Measurements from ENCODE around the gene NECAB2.
"Not testable (repeated sequence)": the region's sequence is repeated elsewhere in the genome, so short reads cannot be mapped to it uniquely, and the experiment has no call there.

The NECAB2 gene

GRCh38 chr16:83936581-83937165 lies 31.4 kb upstream of the NECAB2 start:
- DNase-seq (ENCODE audit: low spot score): no peak

GRCh38 chr16:83937267-83937666 lies 30.8 kb upstream of the NECAB2 start:
- no peak for DNase-seq (ENCODE audit: low spot score)

GRCh38 chr16:83937922-83938885 lies 29.8 kb upstream of the NECAB2 start:
- DNase-seq (ENCODE audit: low spot score): no peak

- DNase-seq (ENCODE audit: low spot score): no peak
These were observed 28.7 kb upstream of the NECAB2 start for GRCh38 chr16:83939266-83939855.

- no peak for DNase-seq (ENCODE audit: low spot score)
These were observed 27.9 kb upstream of the NECAB2 start for GRCh38 chr16:83940119-83940518.

GRCh38 chr16:83940630-83941378 lies 27.2 kb upstream of the NECAB2 start:
- DNase-seq (ENCODE audit: low spot score): no peak

- not testable (repeated sequence) for DNase-seq (ENCODE audit: low spot score)
These were observed 26.5 kb upstream of the NECAB2 start for GRCh38 chr16:83941546-83941945.

GRCh38 chr16:83942074-83942473 lies 26.0 kb upstream of the NECAB2 start:
- DNase-seq (ENCODE audit: low spot score): no peak

GRCh38 chr16:83942815-83943515 lies 25.1 kb upstream of the NECAB2 start:
- DNase-seq (ENCODE audit: low spot score): no peak

GRCh38 chr16:83943516-83944050 lies 24.5 kb upstream of the NECAB2 start:
- no peak for DNase-seq (ENCODE audit: low spot score)

- DNase-seq (ENCODE audit: low spot score): no peak
These were observed 22.5 kb upstream of the NECAB2 start for GRCh38 chr16:83945587-83945986.

- no peak for DNase-seq (ENCODE audit: low spot score)
These were observed 21.8 kb upstream of the NECAB2 start for GRCh38 chr16:83946154-83946780.

- DNase-seq (ENCODE audit: low spot score): no peak
These were observed 21.1 kb upstream of the NECAB2 start for GRCh38 chr16:83946781-83947566.

GRCh38 chr16:83947642-83948234 lies 20.3 kb upstream of the NECAB2 start:
- no peak for DNase-seq (ENCODE audit: low spot score)

- no peak for DNase-seq (ENCODE audit: low spot score)
These were observed 18.9 kb upstream of the NECAB2 start for GRCh38 chr16:83948914-83949723.

- no peak for DNase-seq (ENCODE audit: low spot score)
These were observed 18.4 kb upstream of the NECAB2 start for GRCh38 chr16:83949724-83950001.

- DNase-seq (ENCODE audit: low spot score): not testable (repeated sequence)
These were observed 17.1 kb upstream of the NECAB2 start for GRCh38 chr16:83950862-83951399.

GRCh38 chr16:83951544-83951943 lies 16.5 kb upstream of the NECAB2 start:
- DNase-seq (ENCODE audit: low spot score): no peak

- DNase-seq (ENCODE audit: low spot score): no peak
These were observed 15.5 kb upstream of the NECAB2 start for GRCh38 chr16:83952587-83952939.

Measured in CD4-positive, alpha-beta T cell treated with Interleukin-15 for 4 hours (primary cell).